K562 (cell line): ENCODE data around the gene SOCS2. TPM values are rescaled to one million over a fixed set of nuclear protein-coding genes. Genes with fewer than 3 reads are reported as not detected.

Source experiments
- BDP1 ChIP-seq: IDR thresholded peaks from 3 replicates; pipeline ENCODE4 v1.6.1; 2011; ENCODE audit not compliant: insufficient read length, insufficient read depth
- DPF2 ChIP-seq: fragments of 450-650 bp; IDR thresholded peaks from 2 replicates; pipeline ENCODE4 v1.6.1; 2016
- FOSL1 ChIP-seq: fragments of 200-800 bp; sonication (Bioruptor generic); conservative IDR thresholded peaks from 2 replicates; pipeline ENCODE4 v1.6.1; 2016; ENCODE audit warnings: missing genetic modification characterization, missing compliant biosample characterization
- FOXJ2 ChIP-seq: fragments of 200-800 bp; sonication (Bioruptor generic); IDR thresholded peaks from 2 replicates; pipeline ENCODE4 v1.6.1; 2016; ENCODE audit warnings: missing genetic modification characterization, missing compliant biosample characterization
- GABPB1 ChIP-seq: sonication (generic); formaldehyde crosslinking; IDR thresholded peaks from 2 replicates; pipeline ENCODE4 v1.8.0; 2022; ENCODE audit warnings: mild to moderate bottlenecking, missing genetic modification reagents
- MCM3 ChIP-seq: fragments of 450-650 bp; IDR thresholded peaks from 2 replicates; pipeline ENCODE4 v1.6.1; 2016
- RBM14 ChIP-seq: fragments of 200-400 bp; formaldehyde crosslinking; IDR thresholded peaks from 2 replicates; pipeline ENCODE4 v1.6.1; 2018; ENCODE audit warnings: low read depth, mild to moderate bottlenecking, low read length, moderate library complexity, borderline replicate concordance; ENCODE audit not compliant: insufficient read depth
- RFX7 ChIP-seq: fragments of 250-450 bp; sonication (Bioruptor Pico); IDR thresholded peaks from 2 replicates; pipeline ENCODE4 v1.5.1; 2021; ENCODE audit warnings: mild to moderate bottlenecking
- ZFP30 ChIP-seq: fragments of 250-450 bp; sonication (Bioruptor Pico); IDR thresholded peaks from 2 replicates; pipeline ENCODE4 v1.8.0; 2022; ENCODE audit warnings: moderate library complexity, mild to moderate bottlenecking, inconsistent platforms, borderline replicate concordance
- ZNF592 ChIP-seq: fragments of 450-650 bp; IDR thresholded peaks from 2 replicates; pipeline ENCODE4 v1.6.1; 2017; ENCODE audit warnings: antibody characterized with exemption, mild to moderate bottlenecking
- polyA plus RNA-seq, 8 experiments: library from polyadenylated mRNA; depleted of rRNA in 4 of 8; stranded (reverse) in 5 of 8; unstranded in 3 of 8; fragments of >200 nt; fragmentation: Nextera tagmentation in 2 of 8; fragmentation: Illumina TruSeq in 1 of 8; extraction: Ambion mirVana in 2 of 8; extraction: Trizol in 1 of 8; gene quantifications; 2 replicates each; pipeline versions ENCODE4 v1.2.1 to v1.2.3, GENCODE V29; 2011 to 2014; ENCODE audit warnings: inconsistent platforms in 1 of 8, missing spikeins in 1 of 8
- total RNA-seq, 7 experiments: library from RNA; depleted of rRNA in 6 of 7; stranded (reverse); fragments of >200 nt in 6 of 7; fragmentation: Illumina TruSeq in 2 of 7; extraction: Trizol in 2 of 7; gene quantifications; 2 replicates each; pipeline versions ENCODE4 v1.2.1 to v1.2.3, GENCODE V29; 2011 to 2021; ENCODE audit warnings: low replicate concordance in 1 of 7

SOCS2 gene
- total and polyA plus RNA-seq, 9 of the 15 experiments (the other 6 are each of a cell fraction or from before 2014, with no cell fraction given): 37.0 to 162 (median 98.7) TPM

GRCh38 chr12:93526786-93527428 is 45.6 kb upstream of the SOCS2 start (continued):
- TF ChIP-seq ZNF592 (no peak), DPF2 (peak; percentile 38; the same call in 1 of the 2 replicates), ZFP30 (CRISPR knock-in tag) (no peak), FOXJ2 (tag) (no peak), FOSL1 (tag) (peak; percentile 72), RFX7 (CRISPR knock-in tag) (no peak), RBM14 (no peak), GABPB1 (CRISPR knock-in tag) (no peak), BDP1 (no peak), MCM3 (0 out of 2 replicates have a peak, but pooled peaks have one; percentile 70)
